ENCODE data around the gene QPRT.
"Not testable (repeated sequence)": the region's sequence is repeated elsewhere in the genome, so short reads cannot be mapped to it uniquely, and the experiment has no call there.

QPRT gene

DNA sequence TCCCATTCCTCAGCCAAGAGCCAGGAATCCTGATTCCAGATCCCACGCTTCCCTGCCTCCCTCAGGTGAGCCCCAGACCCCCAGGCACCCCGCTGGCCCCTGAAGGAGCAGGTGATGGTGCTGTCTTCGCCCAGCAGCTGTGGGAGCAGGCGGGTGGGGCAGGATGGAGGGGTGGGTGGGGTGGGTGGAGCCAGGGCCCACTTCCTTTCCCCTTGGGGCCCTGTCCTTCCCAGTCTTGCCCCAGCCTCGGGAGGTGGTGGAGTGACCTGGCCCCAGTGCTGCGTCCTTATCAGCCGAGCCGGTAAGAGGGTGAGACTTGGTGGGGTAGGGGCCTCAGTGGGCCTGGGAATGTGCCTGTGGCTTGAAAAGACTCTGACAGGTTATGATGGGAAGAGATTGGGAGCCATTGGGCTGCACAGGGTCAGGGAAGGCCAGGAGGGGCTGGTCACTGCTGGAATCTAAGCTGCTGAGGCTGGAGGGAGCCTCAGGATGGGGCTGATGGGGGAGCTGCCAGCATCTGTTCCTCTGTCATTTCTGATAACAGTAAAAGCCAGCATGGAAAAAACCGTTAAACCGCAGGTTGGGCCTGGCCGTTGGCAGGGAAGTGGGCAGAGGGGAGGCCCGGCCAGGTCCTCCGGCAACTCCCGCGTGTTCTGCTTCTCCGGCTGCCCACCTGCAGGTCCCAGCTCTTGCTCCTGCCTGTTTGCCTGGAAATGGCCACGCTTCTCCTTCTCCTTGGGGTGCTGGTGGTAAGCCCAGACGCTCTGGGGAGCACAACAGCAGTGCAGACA lies 15.8 kb upstream of the QPRT start, which contains the start of gene SPN:
Gene SPN, plus strand, starts transcription at position 232 of the 791 bp plus-strand sequence. Its CDS starts 482 bp downstream, at position 714.
- TF ChIP-seq, protein P1, sequence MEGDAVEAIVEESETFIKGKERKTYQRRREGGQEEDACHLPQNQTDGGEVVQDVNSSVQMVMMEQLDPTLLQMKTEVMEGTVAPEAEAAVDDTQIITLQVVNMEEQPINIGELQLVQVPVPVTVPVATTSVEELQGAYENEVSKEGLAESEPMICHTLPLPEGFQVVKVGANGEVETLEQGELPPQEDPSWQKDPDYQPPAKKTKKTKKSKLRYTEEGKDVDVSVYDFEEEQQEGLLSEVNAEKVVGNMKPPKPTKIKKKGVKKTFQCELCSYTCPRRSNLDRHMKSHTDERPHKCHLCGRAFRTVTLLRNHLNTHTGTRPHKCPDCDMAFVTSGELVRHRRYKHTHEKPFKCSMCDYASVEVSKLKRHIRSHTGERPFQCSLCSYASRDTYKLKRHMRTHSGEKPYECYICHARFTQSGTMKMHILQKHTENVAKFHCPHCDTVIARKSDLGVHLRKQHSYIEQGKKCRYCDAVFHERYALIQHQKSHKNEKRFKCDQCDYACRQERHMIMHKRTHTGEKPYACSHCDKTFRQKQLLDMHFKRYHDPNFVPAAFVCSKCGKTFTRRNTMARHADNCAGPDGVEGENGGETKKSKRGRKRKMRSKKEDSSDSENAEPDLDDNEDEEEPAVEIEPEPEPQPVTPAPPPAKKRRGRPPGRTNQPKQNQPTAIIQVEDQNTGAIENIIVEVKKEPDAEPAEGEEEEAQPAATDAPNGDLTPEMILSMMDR (IDR thresholded peaks at IDR 0.05; ENCODE audit: poor library complexity, severe bottlenecking) = no peak
- Histone ChIP-seq H3K36me3 (ENCODE audit: low read depth) (no peaks in the 10 kb centered on the region), H3K27ac (ENCODE audit: poor library complexity, severe bottlenecking) (no peak within 1 kb of the TSS), H3K4me3 (ENCODE audit: severe bottlenecking) (no peak within 1 kb of the TSS), H3K27me3 (ENCODE audit: insufficient read depth, poor library complexity, severe bottlenecking) (no peaks in the 10 kb centered on the region), H3K9me3 (ENCODE audit: severe bottlenecking) (no peaks in the 10 kb centered on the region), H3K4me1 (ENCODE audit: insufficient read depth, poor library complexity, severe bottlenecking) (no peaks in the 10 kb centered on the region)
- DNase-seq (ENCODE audit: low spot score) (no peak), ATAC-seq (ENCODE audit: low read depth) (no peak)

GRCh38 chr16:29663807-29664090 lies 15.2 kb upstream of the QPRT start:
- DNase-seq (ENCODE audit: low spot score) = no peak
- TF ChIP-seq, protein P1 (IDR thresholded peaks at IDR 0.05; ENCODE audit: poor library complexity, severe bottlenecking) = no peak
- Histone ChIP-seq H3K4me1 (ENCODE audit: insufficient read depth, poor library complexity, severe bottlenecking) (no peaks in the 10 kb centered on the region), H3K27ac (ENCODE audit: poor library complexity, severe bottlenecking) (no peak overlapping the region), H3K4me3 (ENCODE audit: severe bottlenecking) (no peak overlapping the region), H3K27me3 (ENCODE audit: insufficient read depth, poor library complexity, severe bottlenecking) (no peaks in the 10 kb centered on the region), H3K36me3 (ENCODE audit: low read depth) (no peaks in the 10 kb centered on the region), H3K9me3 (ENCODE audit: severe bottlenecking) (no peaks in the 10 kb centered on the region)
- no peak for ATAC-seq (ENCODE audit: low read depth)

GRCh38 chr16:29664091-29664921 lies 14.7 kb upstream of the QPRT start:
- TF ChIP-seq, protein P1 (IDR thresholded peaks at IDR 0.05; ENCODE audit: poor library complexity, severe bottlenecking) = no peak
- ATAC-seq (ENCODE audit: low read depth) = no peak
- no peaks in the 10 kb centered on the region for H3K36me3 ChIP-seq (ENCODE audit: low read depth)
- no peak for DNase-seq (ENCODE audit: low spot score)
- no peaks in the 10 kb centered on the region for H3K27me3 ChIP-seq (ENCODE audit: insufficient read depth, poor library complexity, severe bottlenecking)
- no peaks in the 10 kb centered on the region for H3K9me3 ChIP-seq (ENCODE audit: severe bottlenecking)
- H3K4me1 ChIP-seq (ENCODE audit: insufficient read depth, poor library complexity, severe bottlenecking) = no peaks in the 10 kb centered on the region
- no peak overlapping the region for H3K27ac ChIP-seq (ENCODE audit: poor library complexity, severe bottlenecking)
- H3K4me3 ChIP-seq (ENCODE audit: severe bottlenecking) = no peak overlapping the region

GRCh38 chr16:29665294-29666077 lies 13.5 kb upstream of the QPRT start:
- ATAC-seq (ENCODE audit: low read depth) = no peak
- no peak overlapping the region for H3K4me3 ChIP-seq (ENCODE audit: severe bottlenecking)
- no peaks in the 10 kb centered on the region for H3K9me3 ChIP-seq (ENCODE audit: severe bottlenecking)
- H3K27me3 ChIP-seq (ENCODE audit: insufficient read depth, poor library complexity, severe bottlenecking) = no peaks in the 10 kb centered on the region
- H3K4me1 ChIP-seq (ENCODE audit: insufficient read depth, poor library complexity, severe bottlenecking) = no peaks in the 10 kb centered on the region
- no peaks in the 10 kb centered on the region for H3K36me3 ChIP-seq (ENCODE audit: low read depth)
- TF ChIP-seq, protein P1 (IDR thresholded peaks at IDR 0.05; ENCODE audit: poor library complexity, severe bottlenecking) = no peak
- H3K27ac ChIP-seq (ENCODE audit: poor library complexity, severe bottlenecking) = no peak overlapping the region
- no peak for DNase-seq (ENCODE audit: low spot score)

DNA sequence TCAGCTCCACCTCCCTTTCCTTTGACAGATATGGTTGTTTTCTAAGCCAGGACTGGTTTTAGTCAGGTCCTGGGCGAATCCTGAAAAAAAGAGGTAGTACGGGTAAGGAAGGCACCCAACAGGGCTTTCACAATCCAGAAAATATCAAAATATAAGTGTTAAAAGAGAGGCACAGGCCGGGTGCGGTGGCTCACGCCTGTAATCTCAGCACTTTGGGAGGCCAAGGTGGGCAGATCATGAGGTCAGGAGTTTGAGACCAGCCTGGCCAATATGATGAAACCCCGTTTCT lies 11.7 kb upstream of the QPRT start:
- not testable (repeated sequence) for H3K27ac ChIP-seq (ENCODE audit: poor library complexity, severe bottlenecking); H3K9me3 ChIP-seq (ENCODE audit: severe bottlenecking); ATAC-seq (ENCODE audit: low read depth); DNase-seq (ENCODE audit: low spot score); H3K27me3 ChIP-seq (ENCODE audit: insufficient read depth, poor library complexity, severe bottlenecking); H3K4me1 ChIP-seq (ENCODE audit: insufficient read depth, poor library complexity, severe bottlenecking); H3K4me3 ChIP-seq (ENCODE audit: severe bottlenecking); H3K36me3 ChIP-seq (ENCODE audit: low read depth)

All from RWPE2 (cell line).